ENCODE results near the gene CYTH2. TPM values are rescaled to one million over a fixed set of nuclear protein-coding genes. Genes with fewer than 3 reads are reported as not detected.
A peak's percentile ranks its signal among the peaks of the same experiment; 100 is the strongest.

Gene CYTH2
- total and polyA plus RNA-seq, 9 of the 15 experiments (the other 6 are each of a cell fraction or from before 2014, with no cell fraction given) = 1.8 to 45.2 (median 23.8) TPM

GRCh38 chr19:48501494-48502349 lies 32.6 kb downstream of the CYTH2 start (continued):
- TF ChIP-seq ZNF318 (IDR thresholded peaks at IDR 0.05; ENCODE audit: borderline replicate concordance in 1 of 2, low read depth in 1 of 2) (no peak), EHMT2 (IDR thresholded peaks at IDR 0.05) (peak; percentile 67), RNF2 (IDR thresholded peaks at IDR 0.05) (peak; percentile 23; the same call in 1 of the 2 replicates), SMARCA4 (IDR thresholded peaks at IDR 0.05) (peak; percentile 77), OTX1 (CRISPR knock-in tag; IDR thresholded peaks at IDR 0.05) (peak; percentile 98), ZNF431 (CRISPR knock-in tag; IDR thresholded peaks at IDR 0.05) (no peak), SNAPC5 (CRISPR knock-in tag; IDR thresholded peaks at IDR 0.05) (no peak), HSF4 (CRISPR knock-in tag; IDR thresholded peaks at IDR 0.05; ENCODE audit: borderline replicate concordance) (no peak), MTA3 (IDR thresholded peaks at IDR 0.05; ENCODE audit: borderline replicate concordance) (peak; percentile 51; the same call in 1 of the 2 replicates), SMARCE1 (IDR thresholded peaks at IDR 0.05) (peak; percentile 88), CBFA2T2 (conservative IDR thresholded peaks at IDR 0.05) (peak; percentile 95), BHLHE40 (IDR thresholded peaks at IDR 0.05; ENCODE audit: low read length) (peak; percentile 89), TOE1 (IDR thresholded peaks at IDR 0.05; ENCODE audit: borderline replicate concordance) (peak; percentile 100), TOE1 (CRISPR knock-in tag; IDR thresholded peaks at IDR 0.05; ENCODE audit: borderline replicate concordance, low read depth) (0 out of 2 replicates have a peak, but pooled peaks have one; percentile 72), CREM (IDR thresholded peaks at IDR 0.05; ENCODE audit: low read depth) (peak; percentile 60), MTA2 (IDR thresholded peaks at IDR 0.05; ENCODE audit: low read depth) (peak; percentile 28; the same call in 1 of the 2 replicates), KDM5B (IDR thresholded peaks at IDR 0.05; ENCODE audit: insufficient replicate concordance, low read depth, low read length) (peak; percentile 33), NR2C1 (IDR thresholded peaks at IDR 0.05) (peak; percentile 95), NR2C1 (tag; IDR thresholded peaks at IDR 0.05) (peak; percentile 95), ARID2 (IDR thresholded peaks at IDR 0.05) (0 out of 2 replicates have a peak, but pooled peaks have one; percentile 47), MCM3 (IDR thresholded peaks at IDR 0.05) (no peak), CBFB (CRISPR knock-in tag; IDR thresholded peaks at IDR 0.05) (no peak), RBM22 (IDR thresholded peaks at IDR 0.05; ENCODE audit: low read depth, low read length, poor library complexity, severe bottlenecking) (no peak)

Measured in K562 (cell line).